Activated CD8-positive, alpha-beta memory T cell treated with anti-CD3 and anti-CD28 coated beads, Interleukin-2, amount 50 U/mL, for 48 hours (primary cell): ENCODE measurements around the gene APOH.

ENCODE experiments used
- DNase-seq: peaks from one replicate; pipeline ENCODE4 v3.0.0-alpha.2; 2020

The APOH gene

DNA sequence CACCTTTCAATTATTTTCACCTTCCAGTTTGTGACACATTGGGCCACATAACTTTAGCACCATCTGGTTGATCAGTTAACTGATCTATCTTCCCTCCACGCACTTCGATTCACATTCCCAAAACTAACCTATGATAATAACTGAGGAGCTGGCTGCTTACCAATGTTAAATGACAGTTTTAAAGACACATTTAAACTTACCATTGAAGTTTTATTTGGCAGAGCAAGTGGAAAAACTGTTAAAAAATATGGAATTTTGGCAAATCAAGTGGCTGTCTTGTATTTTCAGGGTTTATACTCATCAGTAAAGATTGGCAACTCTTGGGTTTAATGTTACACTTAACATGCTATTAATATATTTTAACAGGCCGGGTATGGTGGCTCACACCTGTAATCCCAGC lies 5.4 kb upstream of the APOH start:
- no peak for DNase-seq

DNA sequence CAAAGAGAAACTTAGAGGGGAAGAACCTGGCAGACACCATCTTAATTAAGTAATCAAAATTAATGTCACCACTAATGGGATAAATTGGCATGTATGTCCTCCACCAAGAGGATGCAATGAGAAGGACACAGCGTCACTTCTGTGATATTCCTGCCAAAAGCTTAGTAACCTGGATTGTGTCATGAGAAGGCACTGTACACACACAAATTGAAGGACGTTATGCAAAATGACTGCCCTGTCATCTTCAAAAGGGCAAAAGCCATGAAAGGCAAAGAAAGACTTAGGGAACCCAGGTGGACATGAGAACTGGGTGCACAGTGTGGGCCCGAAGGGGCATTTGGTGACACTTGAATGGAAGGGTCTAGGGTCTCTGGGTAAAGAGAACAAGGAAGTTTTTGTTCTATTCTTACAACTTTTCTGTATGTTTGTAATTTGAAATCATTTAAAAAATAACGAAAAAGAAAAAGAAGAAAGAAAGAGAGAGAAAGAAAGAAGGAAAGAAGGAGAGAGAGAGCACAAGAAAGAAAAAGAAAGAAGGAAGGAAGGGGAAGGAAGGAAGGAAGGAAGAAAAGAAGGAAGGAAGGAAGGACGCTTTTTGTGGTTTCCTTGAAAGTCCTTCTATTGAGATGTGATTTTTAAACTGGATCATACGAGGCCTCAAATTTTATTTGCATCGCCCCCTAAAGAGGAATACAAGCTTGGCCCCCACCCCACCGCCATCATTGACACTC lies 4.0 kb upstream of the APOH start:
- no peak for DNase-seq

DNA sequence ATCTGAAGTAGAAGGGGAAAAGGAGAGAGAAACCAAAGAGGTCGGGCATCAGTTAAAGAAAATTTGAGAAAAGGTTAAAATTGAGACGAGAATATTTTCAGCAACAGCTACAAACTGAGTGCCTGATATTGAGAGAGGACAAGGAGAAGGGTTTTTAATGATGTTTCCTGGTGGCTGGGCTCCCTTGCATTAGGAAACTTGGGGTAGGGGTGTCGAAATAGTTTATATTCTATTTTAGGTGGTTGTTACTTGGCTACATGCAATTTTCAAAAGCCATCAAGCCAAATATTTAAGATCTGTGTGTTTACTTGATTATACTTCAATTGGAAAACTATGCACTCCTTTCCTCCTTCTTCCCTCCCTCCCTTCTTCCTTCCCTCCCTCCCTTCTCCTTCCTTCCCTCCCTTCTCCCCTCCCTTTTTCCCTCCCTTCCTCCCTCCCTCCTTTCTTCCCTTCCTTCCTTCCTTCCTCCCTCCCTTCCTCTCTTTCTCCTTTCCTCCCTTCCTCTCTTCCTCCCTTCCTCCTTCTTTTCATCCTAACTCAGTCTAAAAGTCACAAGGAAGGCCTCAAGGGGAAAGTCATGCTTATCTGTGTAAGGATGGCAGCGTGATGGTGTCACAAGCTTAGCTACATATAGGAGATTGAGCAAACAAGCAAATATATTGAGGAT lies 1.8 kb upstream of the APOH start:
- DNase-seq: no peak

DNA sequence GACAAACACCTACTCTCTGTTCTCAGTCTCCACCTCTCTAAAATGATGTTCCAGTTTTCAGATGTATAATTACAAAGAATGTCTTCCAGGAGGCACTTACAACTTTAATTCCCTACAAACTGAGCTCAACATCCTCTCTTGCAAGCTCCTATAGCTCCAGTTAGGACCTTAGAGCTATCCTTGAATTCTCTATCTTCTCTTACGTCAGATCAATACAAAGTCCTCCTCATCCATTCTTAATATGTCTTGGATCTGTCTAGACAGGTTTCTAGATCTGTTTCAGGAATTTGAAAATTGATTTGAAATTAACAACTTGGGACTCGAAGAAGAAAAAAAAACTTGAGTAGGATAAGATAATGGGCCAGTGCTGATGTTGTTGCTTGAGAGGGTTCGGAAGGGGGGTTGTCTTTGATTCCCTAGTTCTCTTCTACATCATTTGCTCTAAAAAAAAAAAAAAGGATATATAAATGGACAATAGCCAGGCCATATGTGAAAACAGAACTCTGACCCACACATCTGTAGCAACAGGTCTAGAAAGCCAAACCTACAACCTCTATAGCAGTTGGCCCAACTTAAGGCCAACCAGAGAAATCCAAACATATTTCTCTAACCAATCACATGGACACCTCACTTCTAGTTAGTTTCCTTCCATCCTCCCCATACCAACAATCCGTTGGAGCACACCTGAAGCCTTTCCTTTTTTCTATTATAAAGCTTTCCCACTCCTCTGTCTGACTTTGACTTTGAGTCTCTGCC lies 746 bp upstream of the APOH start:
- DNase-seq: no peak

DNA sequence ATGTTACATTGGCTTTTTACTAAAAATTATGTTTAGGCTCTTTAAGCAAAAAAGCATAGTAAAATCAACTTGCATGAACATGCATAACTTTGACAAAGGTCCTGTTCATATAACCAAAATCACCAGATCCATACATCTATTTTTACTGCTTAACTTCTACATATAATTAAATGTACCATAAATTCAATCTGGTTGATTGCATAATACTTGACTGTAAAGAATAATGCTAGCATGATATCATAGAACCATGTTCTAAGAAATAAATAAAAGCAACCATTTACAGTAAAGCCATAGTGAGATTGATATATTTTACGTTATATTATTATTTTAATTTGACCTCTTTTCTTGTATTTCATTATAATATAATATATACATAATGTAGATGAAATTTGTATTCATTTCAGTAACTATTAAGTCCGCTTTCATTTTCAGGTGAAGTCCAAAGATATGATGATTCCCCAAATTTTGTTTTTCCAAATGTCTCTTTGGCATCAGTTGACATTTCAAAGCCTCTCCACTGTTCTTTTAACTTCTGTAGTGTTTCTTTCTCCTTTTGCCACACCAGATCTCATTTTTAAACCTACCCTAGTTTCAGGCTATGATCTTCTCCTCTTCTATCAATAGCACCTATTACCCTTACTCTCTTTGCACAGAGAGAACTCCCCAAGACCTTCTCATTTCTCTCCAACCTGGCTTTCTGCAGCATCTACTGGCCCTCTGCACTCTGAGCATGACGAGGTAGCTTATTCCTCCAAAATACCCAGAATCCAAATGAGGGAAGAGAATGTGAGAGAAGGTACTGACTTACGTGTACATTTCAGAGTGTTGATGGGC lies 1.8 kb downstream of the APOH start:
- no peak for DNase-seq

DNA sequence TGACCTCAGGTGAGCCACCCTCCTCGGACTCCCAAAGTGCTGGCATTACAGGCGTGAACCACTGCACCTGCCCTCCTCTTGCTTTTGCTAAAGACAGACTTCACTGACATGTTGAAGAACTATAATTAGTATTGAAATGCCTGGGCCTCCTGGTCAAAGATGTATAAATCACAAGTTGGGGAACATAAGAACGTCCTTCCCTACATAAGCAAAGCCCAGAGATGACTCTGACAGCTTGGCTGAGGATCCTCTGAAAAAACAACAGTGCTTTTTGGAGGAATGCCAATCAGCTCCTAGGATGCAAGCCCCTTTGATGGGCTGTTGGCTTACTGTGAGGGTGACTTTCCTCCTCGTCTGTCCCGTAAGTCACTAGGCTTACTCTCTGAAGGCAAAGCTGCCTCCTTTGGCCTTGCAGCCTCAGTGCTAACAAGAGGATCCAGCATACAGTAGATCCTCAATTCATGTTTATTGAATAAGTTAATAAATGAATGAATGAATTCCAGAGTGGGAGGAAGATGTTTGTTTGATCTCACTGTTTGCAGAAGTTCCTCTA lies 6.3 kb downstream of the APOH start:
- no peak for DNase-seq

DNA sequence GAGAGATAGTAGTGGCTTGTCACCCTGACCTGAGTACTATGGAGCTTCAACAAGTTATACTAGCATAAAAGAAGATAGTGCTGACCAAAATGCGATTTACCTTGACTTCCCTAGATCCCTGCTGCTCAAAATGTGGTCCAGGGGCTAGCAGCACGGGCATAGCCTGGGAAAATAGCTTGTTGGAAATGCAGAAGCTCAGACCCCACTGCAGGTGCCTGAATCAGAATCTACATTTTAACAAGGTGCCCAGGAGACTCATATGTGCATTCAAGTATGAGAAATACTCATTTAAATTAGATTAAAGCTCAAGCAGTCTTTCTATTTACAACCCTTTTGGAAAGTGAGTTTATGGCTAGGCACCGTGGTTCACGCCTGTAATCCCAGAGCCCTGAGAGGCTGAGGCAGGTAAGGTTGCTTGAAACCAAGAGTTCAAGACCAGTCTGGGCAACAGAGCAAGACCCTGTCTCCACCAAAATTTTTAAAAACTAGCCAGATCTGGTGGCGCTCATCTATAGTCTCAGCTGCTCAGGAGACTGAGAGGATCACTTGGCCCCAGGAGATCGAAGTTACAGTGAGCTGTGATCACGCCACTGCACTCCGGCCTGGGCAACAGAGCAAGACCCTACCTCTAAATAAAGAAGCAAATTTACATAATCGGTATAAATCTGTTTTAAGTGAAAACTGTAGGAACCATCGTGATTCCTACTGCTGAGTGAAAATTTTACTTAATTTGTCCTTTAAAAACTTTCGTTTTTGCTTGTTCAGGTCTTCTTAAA lies 7.3 kb downstream of the APOH start:
- no peak for DNase-seq

DNA sequence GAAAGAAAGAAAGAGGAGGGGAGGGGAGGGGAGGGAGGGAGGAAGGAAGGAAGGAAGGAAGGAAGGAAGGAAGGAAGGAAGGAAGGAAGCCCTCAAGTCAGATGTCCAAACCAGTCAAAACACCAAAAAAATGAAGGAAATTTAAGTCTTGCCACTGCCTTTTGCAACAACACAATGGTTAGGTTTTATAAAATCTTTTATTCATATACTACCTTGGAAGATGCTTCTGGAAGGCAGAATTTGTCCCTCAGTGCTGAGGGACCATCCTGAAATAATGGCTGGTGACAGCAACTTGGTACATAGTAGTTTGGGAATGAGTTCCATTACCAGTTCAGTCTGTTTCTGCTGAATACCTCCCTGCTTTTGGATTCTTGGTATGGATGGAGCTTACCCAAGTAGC lies 7.9 kb downstream of the APOH start:
- DNase-seq: no peak

DNA sequence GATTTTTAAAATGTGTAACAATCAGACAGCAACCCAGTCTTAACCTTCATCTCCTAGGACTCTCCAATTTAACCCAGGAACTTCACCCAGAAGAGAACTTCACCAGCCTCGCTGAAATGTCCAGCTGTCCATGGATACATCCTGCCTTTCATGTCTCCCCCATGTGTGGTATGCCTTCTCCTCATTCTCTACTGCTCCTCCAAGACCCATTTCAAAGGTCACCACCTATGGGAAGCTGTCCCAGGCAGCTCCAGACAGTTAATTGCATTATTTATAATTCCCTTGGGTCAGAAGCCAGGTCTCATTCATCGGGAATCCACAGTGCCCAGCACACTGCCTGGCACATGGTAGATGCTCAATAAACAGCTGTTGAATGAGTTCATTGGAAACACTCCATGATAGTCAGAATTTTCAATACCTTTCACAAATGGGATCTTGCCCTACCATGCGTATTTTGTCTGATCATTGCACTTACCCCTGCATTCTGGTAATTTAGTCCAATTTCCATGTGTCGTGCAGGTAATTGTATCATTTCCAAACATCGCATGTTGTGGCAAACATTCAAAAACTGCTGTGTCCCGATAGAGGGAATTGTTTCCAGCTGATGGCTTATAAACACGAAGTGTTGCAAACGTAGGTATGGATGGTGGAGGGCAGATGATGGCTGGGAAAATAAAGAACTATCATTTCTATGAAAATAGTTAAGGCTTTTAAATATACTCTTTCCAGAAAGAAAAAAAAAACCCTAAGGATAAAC lies 9.0 kb downstream of the APOH start:
- DNase-seq: no peak

DNA sequence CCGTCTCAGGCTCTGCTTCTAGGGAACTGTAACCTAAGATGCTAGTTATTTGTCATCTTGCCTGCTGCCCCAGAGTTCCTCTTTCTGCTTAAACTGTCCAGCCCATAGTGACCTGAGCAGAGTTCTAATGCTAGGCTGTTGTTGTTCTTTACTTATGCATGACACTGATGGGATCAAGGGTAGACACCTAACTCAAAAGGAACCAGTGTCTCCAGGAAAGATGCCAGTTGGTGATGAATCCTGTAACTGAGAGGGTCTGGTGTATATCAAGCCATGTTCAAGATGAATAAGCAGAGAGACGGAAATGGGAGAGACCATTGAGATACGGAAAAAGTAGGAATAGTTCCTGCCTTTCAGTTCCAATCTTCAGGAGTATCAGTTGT lies 13.7 kb downstream of the APOH start:
- DNase-seq: no peak

DNA sequence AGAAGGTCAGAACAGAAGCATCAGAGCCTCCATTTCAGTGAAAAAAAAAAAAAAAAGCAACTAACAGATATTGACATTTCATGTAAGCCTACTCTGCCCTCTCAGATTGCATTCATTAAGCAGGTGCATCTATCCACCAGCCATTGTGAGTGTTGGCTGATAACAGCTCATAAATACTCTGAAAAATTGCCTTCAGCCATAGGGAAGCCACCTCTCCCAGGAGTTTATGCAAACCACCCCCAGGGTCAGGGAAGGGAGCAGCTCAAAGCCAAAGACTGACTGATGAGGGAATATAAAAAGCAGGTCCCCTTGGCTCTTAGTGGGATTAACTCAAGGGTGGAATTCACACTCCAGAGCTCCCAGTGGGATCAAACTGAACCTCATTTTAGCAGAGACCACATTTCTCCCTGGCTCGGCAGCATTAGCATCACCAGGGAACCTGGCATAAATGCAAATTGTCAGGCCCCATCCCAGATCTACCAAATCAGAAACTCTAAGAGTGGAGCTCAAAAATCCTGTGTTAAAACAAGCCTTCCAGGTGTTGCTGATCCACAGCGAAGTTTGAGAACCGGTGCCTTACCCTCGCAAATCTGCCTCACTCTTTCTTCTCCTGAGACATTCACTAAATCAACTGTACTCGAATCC lies 14.2 kb downstream of the APOH start:
- no peak for DNase-seq

DNA sequence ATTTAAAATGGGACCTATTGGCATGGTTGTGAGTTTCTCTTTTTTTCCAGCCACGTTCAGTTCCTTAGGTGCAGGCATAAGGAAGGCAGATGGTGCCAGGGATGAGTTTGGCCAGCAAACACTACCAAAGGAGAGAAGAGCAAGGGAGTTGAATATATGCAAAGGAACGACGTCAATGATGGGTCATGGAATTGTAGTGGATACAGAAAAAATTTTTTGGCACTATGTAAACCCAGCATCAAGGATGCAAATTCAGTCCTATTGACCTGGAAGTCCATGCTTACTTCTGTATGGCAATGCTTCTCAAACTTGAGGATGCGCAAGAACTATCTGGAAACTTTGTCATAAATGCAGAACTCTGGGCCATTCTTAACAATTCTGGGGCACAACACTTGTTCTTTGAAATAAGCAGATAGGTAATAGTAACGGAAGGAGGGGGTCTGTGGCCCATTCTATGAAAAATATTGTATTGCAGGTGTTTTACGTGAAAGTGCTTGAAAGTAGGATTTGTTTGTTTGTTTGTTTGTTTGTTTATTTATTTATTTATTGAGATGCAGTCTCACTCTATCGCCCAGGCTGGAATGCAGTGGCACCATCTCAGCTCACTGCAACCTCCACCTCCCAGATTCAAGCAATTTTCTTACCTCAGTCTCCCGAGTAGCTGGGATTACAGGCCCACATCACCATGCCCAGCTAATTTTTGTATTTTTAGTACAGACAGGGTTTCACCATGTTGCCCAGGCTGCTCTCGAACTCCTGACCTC lies 18.0 kb downstream of the APOH start:
- DNase-seq: no peak

DNA sequence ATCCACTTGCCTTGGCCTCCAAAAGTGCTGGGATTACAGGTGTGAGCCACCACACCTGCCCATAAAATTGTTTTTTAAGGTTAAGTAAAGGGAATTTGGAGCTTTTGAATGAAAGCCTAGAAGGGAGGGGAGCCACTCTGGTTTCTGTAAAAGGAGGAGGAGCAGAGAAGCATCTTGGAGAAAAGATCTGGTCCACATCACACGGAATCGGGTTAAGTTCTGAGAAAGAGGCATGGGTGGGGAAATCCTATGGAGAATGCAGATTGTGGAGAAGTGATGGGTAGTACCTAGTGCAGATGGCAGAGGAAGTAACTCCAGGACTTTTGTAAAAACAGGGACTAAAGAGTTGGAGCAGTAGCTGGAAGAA lies 19.0 kb downstream of the APOH start:
- DNase-seq: no peak

DNA sequence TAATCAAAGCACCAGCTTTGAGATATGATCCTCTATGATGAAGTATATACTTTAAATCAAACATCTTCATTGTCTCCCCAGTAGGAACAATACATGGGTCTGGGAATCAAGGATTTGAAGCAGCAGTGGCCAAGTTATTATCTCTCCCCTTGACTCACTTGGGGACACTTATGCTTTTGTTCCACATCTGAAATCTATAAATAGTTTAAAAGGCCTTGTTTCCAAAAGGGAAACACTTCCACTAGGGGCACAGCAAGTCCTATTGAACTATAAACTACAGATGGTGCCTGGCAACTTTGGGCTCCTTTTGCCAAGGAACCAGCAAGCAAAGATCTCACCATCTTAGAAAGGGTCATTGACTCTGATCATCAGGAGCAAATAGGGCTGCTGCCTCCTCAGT lies 21.3 kb downstream of the APOH start:
- no peak for DNase-seq

DNA sequence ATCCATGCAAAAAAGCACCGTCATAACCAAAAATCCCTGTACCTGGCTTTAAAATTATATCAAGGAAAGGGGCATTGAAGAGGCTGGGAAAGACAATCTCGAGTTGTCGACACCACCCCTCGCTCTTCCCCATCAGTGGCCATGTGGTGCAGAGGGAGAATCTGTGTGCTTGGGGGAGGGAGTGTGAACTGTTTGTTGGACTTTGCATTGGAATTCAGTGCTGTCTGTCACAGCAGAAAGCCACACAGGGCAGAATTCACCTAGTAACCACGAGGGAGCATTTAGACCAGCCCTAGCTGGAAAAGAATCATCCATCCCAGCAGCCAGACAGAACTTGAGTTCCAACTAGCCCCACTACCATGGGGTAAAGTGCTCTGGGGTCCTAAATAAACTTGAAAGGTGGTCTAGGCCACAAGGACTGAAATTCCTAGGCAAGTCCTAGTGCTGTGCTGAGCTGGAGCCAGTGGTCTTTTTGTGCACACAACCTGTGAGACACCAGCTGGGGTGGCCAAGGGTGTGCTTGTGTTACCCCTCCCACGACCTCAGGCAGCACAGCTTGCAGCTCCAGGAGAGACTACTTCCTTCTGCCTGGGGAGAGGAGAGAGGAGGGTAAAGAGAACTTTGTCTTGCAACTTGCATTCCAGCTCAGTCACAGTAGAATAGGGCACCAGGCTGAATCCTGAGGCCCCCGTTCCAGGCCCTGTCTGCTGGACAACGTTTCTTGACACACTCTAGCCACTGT lies 25.8 kb downstream of the APOH start:
- no peak for DNase-seq

DNA sequence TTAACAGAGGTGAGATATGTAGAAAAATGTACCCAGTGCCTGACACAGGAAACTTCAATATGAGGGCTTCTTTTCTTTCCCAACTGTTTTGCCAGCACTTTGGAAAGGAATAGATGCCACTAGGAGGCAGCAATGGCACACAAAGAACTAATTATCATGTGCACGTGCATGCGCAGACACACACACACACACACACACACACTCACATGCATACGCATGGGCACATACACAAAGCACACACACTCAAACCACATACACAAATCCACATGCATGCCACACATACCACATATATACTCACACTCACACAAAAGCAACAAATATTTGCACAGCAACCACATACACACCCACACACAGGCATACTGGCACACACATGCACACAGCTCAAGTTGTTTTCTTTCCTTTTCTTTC lies 28.5 kb downstream of the APOH start:
- DNase-seq: no peak

DNA sequence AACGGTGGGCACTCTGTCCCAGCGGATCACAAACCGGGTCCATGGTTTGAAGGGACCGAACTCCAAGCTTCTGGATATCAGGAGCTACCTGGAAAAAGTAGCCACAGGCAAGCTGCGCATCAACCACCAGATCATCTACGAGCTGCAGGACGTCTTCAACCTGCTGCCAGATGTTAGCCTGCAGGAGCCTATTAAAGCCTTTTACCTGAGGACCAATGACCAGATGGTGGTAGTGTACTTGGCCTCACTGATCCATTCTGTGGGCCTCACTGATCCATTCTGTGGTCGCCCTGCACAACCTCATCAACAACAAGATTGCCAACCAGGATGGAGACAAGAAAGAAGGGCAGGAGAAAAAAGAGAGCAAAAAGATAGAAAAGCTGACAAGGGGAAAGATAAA lies 31.0 kb downstream of the APOH start:
- DNase-seq: no peak

DNA sequence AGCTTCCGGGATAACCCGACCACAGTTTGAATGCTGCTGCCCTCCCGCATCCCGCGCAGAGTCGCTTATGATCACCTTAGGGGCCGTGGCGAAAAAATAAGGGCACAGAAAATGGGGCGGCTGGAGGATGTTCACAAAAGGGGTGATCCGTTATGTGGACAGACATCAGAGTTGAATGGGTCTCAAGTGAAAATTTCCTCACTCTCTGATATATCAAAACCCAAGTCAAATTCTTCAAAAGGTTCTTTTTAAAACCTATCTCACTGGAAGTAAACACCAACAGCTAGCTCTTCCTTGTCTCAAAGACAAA lies 36.9 kb downstream of the APOH start:
- DNase-seq: no peak

DNA sequence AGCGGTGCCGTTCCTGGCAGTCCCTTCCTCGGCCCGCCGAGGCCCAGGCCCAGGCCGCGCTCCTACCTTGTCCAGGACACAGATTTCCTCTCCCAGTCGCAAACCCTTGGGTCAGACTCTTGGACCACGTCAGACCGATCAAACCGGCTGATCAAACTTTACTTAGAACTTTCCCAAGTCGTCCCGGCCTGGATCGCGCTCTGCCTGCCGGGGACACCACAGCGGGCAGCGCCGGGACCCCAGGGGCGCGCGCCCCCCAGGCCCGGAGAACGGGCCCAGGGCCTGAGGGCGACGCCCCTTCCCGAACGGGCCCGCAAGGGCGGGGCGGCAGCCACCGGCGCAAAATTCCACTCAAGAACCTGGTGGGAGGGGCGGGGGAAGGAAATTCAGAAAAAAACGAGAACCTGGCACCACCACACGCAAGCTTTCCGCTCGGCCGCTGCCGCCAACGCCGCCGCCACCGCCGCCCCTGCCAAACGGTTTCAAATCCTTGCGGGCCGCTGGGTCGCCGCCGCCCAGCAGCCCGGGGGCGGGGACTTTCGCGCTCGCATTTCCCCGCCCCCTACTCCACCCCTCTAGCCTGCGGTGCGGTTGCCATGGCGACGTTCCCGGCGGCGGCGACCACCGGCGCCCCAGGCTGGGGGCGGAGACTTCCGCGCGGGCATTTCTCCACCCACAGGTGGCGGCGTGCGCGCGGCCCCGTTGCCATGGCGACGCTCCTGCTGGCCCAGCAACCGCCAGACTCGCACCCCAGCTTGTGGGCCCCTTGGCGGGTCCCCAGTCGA lies 37.4 kb downstream of the APOH start, which contains the start of gene CEP112:
CEP112 (minus strand) TSS at position 541 of the 785 bp plus-strand sequence.
- DNase-seq: peak; percentile 97
